Neural progenitor cell (in vitro differentiated cells): ENCODE data around the gene CDH11.

ENCODE experiments used
- EZH2 ChIP-seq: fragments of 200-600 bp; sonication (generic); IDR thresholded peaks from 2 replicates; pipeline ENCODE4 v1.6.1; 2017; ENCODE audit warnings: antibody characterized with exemption, mild to moderate bottlenecking, moderate library complexity
- EZH2phosphoT487 ChIP-seq: fragments of 200-600 bp; sonication (generic); IDR thresholded peaks from 2 replicates; pipeline ENCODE4 v1.6.1; 2017; ENCODE audit warnings: antibody characterized with exemption
- TF ChIP-seq, protein P1 (sequence below): fragments of 200-600 bp; sonication (generic); IDR thresholded peaks from 2 replicates; pipeline ENCODE4 v1.5.1; 2017; ENCODE audit warnings: antibody characterized with exemption, mild to moderate bottlenecking

DNA sequence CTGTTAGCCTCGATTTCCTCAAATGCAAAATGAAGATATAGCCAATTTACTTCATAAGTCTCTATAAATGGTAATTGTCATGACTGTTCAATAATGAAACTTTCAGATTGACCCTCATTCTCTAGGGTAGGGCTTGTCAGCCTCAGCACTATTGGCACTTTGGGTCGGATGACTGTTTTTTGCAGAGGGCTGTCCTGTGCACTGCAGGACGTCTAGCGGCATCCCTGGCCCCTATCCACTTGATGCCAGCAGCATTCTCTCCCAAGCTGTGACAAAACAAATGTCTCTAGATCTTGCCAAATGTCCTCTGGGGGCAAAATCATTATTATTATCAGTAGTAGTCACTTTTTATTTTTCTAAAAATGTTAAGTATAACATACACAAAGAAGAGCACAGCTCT is 24.6 kb downstream of the CDH11 start:
- TF ChIP-seq, protein P1, sequence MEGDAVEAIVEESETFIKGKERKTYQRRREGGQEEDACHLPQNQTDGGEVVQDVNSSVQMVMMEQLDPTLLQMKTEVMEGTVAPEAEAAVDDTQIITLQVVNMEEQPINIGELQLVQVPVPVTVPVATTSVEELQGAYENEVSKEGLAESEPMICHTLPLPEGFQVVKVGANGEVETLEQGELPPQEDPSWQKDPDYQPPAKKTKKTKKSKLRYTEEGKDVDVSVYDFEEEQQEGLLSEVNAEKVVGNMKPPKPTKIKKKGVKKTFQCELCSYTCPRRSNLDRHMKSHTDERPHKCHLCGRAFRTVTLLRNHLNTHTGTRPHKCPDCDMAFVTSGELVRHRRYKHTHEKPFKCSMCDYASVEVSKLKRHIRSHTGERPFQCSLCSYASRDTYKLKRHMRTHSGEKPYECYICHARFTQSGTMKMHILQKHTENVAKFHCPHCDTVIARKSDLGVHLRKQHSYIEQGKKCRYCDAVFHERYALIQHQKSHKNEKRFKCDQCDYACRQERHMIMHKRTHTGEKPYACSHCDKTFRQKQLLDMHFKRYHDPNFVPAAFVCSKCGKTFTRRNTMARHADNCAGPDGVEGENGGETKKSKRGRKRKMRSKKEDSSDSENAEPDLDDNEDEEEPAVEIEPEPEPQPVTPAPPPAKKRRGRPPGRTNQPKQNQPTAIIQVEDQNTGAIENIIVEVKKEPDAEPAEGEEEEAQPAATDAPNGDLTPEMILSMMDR, result no peak
- no peak for TF ChIP-seq EZH2
- TF ChIP-seq EZH2phosphoT487, result no peak
